GM11168 (cell line): Measurements from ENCODE around the gene MAPRE2.

Experiments used
- in situ Hi-C: fragments of 300-500 bp; cut with MboI; formaldehyde crosslinking; loops from one replicate; pipeline ENCODE4 v1.12.0; 2022; ENCODE audit warnings: low sequenced_read_pairs; ENCODE audit not compliant: unreplicated experiment

MAPRE2 gene

GRCh38 chr18:35030277-35030989 is 10.8 kb upstream of the MAPRE2 start:
- in situ Hi-C loops: no loop called here

GRCh38 chr18:35032113-35032512 is 9.1 kb upstream of the MAPRE2 start:
- in situ Hi-C loops: no loop called here

GRCh38 chr18:35038029-35038428 is 3.2 kb upstream of the MAPRE2 start:
- in situ Hi-C loops: no loop called here

GRCh38 chr18:35038881-35039491 is 2.2 kb upstream of the MAPRE2 start:
- in situ Hi-C loops: no loop called here

GRCh38 chr18:35040638-35040987 is 600 bp upstream of the MAPRE2 start:
- in situ Hi-C loops: no loop called here

- in situ Hi-C loops: no loop called here
These were observed 688 bp downstream of the MAPRE2 start for GRCh38 chr18:35041815-35042387.

GRCh38 chr18:35042389-35043071 is 1.3 kb downstream of the MAPRE2 start:
- in situ Hi-C loops: no loop called here

GRCh38 chr18:35043207-35043606 is 2.0 kb downstream of the MAPRE2 start:
- in situ Hi-C loops: no loop called here

- in situ Hi-C loops: no loop called here
These were observed 3.9 kb downstream of the MAPRE2 start for GRCh38 chr18:35045121-35045520.

- in situ Hi-C loops: no loop called here
These were observed 4.6 kb downstream of the MAPRE2 start for GRCh38 chr18:35045806-35046205.

- in situ Hi-C loops: no loop called here
These were observed 6.6 kb downstream of the MAPRE2 start for GRCh38 chr18:35047697-35048292.

GRCh38 chr18:35049111-35050027 is 8.2 kb downstream of the MAPRE2 start:
- in situ Hi-C loops: no loop called here

GRCh38 chr18:35050028-35050546 is 8.9 kb downstream of the MAPRE2 start:
- in situ Hi-C loops: no loop called here

GRCh38 chr18:35050705-35051195 is 9.5 kb downstream of the MAPRE2 start:
- in situ Hi-C loops: no loop called here

- in situ Hi-C loops: no loop called here
These were observed 10.6 kb downstream of the MAPRE2 start for GRCh38 chr18:35051641-35052377.

GRCh38 chr18:35054401-35054800 is 13.2 kb downstream of the MAPRE2 start:
- in situ Hi-C loops: no loop called here

- in situ Hi-C loops: no loop called here
These were observed 13.9 kb downstream of the MAPRE2 start for GRCh38 chr18:35055105-35055504.

GRCh38 chr18:35055726-35056125 is 14.5 kb downstream of the MAPRE2 start:
- in situ Hi-C loops: no loop called here
